Measurements from ENCODE around the gene CCDC30.
"Not testable (repeated sequence)": the region's sequence is repeated elsewhere in the genome, so short reads cannot be mapped to it uniquely, and the experiment has no call there.

The CCDC30 gene

GRCh38 chr1:42531043-42531442, 68.0 kb downstream of the CCDC30 start:
- no peak for DNase-seq

- DNase-seq = no peak
Observed at GRCh38 chr1:42533101-42533863, 70.2 kb downstream of the CCDC30 start.

GRCh38 chr1:42541104-42541503, 78.0 kb downstream of the CCDC30 start:
- DNase-seq = no peak

- no peak for DNase-seq
Observed at GRCh38 chr1:42551180-42551579, 88.1 kb downstream of the CCDC30 start.

GRCh38 chr1:42551590-42551989, 88.5 kb downstream of the CCDC30 start:
- no peak for DNase-seq

GRCh38 chr1:42552636-42553035, 89.5 kb downstream of the CCDC30 start:
- no peak for DNase-seq

GRCh38 chr1:42557230-42557851, 94.3 kb downstream of the CCDC30 start:
- DNase-seq = no peak

- DNase-seq = no peak
Observed at GRCh38 chr1:42567038-42567437, 104.0 kb downstream of the CCDC30 start.

GRCh38 chr1:42576935-42577334, 113.8 kb downstream of the CCDC30 start:
- peak; percentile 64 for DNase-seq

- no peak for DNase-seq
Observed at GRCh38 chr1:42586016-42586415, 122.9 kb downstream of the CCDC30 start.

- no peak for DNase-seq
Observed at GRCh38 chr1:42587753-42588152, 124.7 kb downstream of the CCDC30 start.

GRCh38 chr1:42592811-42593210, 129.7 kb downstream of the CCDC30 start:
- DNase-seq = no peak

- DNase-seq = no peak
Observed at GRCh38 chr1:42593486-42594100, 130.5 kb downstream of the CCDC30 start.

GRCh38 chr1:42601472-42601871, 138.4 kb downstream of the CCDC30 start:
- DNase-seq = no peak

- DNase-seq = no peak
Observed at GRCh38 chr1:42613803-42614131, 150.7 kb downstream of the CCDC30 start.

GRCh38 chr1:42618866-42619265, 155.8 kb downstream of the CCDC30 start:
- no peak for DNase-seq

- no peak for DNase-seq
Observed at GRCh38 chr1:42620307-42620706, 157.2 kb downstream of the CCDC30 start.

GRCh38 chr1:42621180-42621579, 158.1 kb downstream of the CCDC30 start:
- not testable (repeated sequence) for DNase-seq

GRCh38 chr1:42627205-42627604, 164.1 kb downstream of the CCDC30 start:
- DNase-seq = not testable (repeated sequence)

- no peak for DNase-seq
Observed at GRCh38 chr1:42639116-42639515, 176.0 kb downstream of the CCDC30 start.

- DNase-seq = no peak
Observed at GRCh38 chr1:42646056-42646455, 183.0 kb downstream of the CCDC30 start.

GRCh38 chr1:42657201-42657600, 194.1 kb downstream of the CCDC30 start:
- DNase-seq = no peak

- peak; percentile 98 for DNase-seq
Observed at GRCh38 chr1:42657981-42658876, 195.1 kb downstream of the CCDC30 start, which contains the start of gene PPIH. Gene PPIH, plus strand, starts transcription at chr1:42658423. Its CDS starts 24 bp downstream, at chr1:42658447.
